Measurements from ENCODE around the gene PGLYRP3. TPM values are rescaled to one million over a fixed set of nuclear protein-coding genes. Genes with fewer than 3 reads are reported as not detected.

The PGLYRP3 gene
- total and polyA plus RNA-seq, 7 donors = not detected

DNA sequence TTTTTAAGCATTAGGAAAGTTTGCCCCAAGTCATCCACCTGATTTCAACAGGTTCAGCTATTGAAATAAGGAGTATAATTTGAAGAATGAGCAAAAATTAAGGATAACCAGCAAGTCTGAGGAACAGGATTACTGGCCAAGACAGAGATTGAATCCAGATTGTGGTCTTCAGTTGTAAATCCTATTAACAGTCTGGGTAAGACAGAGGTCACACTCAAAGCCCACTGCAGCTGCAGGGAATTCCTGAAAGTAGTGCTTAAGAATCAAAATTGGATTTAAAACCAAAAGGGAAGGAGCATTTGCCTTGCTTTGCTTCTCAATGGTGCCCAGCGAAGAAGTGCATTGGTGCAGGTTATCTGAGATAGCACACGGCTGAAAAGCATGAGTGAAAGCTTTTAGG lies 59.7 kb downstream of the PGLYRP3 start:
- WGBS, 3 donors = 34 to 86% (median 51%) methylated on average over 2 of the region's 2 CpGs
- Histone ChIP-seq H3K4me3 (no peak overlapping the region), H3K9me3 (no peaks in the 10 kb centered on the region), H3K27me3 (ENCODE audit: insufficient read depth in 3 of 3, low read length in 2 of 3) (peaks cover 0 to 6% (median 0%) of the 10 kb centered on the region in 3 donors), H3K36me3 (ENCODE audit: insufficient read depth in 1 of 2, low read depth in 1 of 2) (no peaks in the 10 kb centered on the region), H3K27ac (no peak overlapping the region), H3K4me1 (no peaks in the 10 kb centered on the region)
- TF ChIP-seq, protein P1, sequence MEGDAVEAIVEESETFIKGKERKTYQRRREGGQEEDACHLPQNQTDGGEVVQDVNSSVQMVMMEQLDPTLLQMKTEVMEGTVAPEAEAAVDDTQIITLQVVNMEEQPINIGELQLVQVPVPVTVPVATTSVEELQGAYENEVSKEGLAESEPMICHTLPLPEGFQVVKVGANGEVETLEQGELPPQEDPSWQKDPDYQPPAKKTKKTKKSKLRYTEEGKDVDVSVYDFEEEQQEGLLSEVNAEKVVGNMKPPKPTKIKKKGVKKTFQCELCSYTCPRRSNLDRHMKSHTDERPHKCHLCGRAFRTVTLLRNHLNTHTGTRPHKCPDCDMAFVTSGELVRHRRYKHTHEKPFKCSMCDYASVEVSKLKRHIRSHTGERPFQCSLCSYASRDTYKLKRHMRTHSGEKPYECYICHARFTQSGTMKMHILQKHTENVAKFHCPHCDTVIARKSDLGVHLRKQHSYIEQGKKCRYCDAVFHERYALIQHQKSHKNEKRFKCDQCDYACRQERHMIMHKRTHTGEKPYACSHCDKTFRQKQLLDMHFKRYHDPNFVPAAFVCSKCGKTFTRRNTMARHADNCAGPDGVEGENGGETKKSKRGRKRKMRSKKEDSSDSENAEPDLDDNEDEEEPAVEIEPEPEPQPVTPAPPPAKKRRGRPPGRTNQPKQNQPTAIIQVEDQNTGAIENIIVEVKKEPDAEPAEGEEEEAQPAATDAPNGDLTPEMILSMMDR (IDR thresholded peaks at IDR 0.05) = no peak
- ATAC-seq (no peak), DNase-seq (no peak)
- intact Hi-C loops (cut with DNase I) = no loop called here

DNA sequence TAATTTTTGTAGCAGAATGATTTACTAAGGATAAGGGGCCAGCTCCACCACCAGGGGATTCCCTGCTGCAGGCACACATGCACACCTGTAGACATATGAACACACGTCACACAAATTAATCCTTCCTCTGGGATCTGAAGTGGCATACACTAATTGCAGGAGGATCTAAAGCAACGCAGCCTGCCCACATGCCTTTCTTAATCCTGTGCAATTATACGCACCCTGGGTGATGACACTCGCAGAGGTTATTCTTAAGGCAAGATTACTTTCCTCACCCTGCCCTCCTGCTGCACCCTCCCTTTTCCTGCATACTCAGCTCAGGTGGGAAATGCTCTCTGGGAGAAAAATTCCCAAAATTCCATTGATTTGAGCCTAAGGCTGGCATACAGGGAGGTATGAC lies 60.8 kb downstream of the PGLYRP3 start:
- 53 to 64% (median 55%) methylated on average over 4 of the region's 4 CpGs for WGBS, 3 donors
- no peak for ATAC-seq

DNA sequence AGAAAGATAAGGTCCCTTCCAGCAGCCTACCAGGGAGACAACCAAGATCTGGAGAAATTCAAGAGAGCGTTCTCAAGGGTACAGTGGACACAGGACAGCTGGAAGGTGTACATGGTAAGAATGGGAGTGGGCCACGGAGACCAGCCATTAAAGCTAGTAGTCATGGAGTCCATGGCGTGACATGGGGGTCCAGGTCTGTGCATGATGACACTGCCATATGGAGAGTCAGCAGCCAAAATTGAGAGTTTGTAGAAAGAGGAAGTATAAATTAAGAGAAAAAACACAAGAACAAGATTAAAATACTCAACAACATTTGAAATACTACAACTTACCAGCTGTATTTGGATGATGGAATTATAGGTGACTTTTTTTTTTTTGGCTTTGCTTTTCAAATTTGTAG lies 61.2 kb downstream of the PGLYRP3 start:
- H3K36me3 ChIP-seq (ENCODE audit: insufficient read depth in 1 of 2, low read depth in 1 of 2) = no peaks in the 10 kb centered on the region
- TF ChIP-seq, protein P1 (IDR thresholded peaks at IDR 0.05) = no peak
- no peaks in the 10 kb centered on the region for H3K4me1 ChIP-seq
- no peak overlapping the region for H3K27ac ChIP-seq
- H3K27me3 ChIP-seq (ENCODE audit: insufficient read depth in 3 of 3, low read length in 2 of 3) = peaks cover 0 to 5% (median 0%) of the 10 kb centered on the region in 3 donors
- ATAC-seq (no peak), DNase-seq (no peak)
- WGBS, 3 donors = 82 to 93% (median 85%) methylated on average over 3 of the region's 3 CpGs
- intact Hi-C loops (cut with DNase I) = no loop called here
- H3K9me3 ChIP-seq = no peaks in the 10 kb centered on the region
- H3K4me3 ChIP-seq = no peak overlapping the region

More for the DNA sequence above, 60.8 kb downstream of the PGLYRP3 start:
- Histone ChIP-seq H3K4me3 (no peak overlapping the region), H3K4me1 (no peaks in the 10 kb centered on the region), H3K9me3 (no peaks in the 10 kb centered on the region), H3K27ac (no peak overlapping the region), H3K36me3 (ENCODE audit: insufficient read depth in 1 of 2, low read depth in 1 of 2) (no peaks in the 10 kb centered on the region), H3K27me3 (ENCODE audit: insufficient read depth in 3 of 3, low read length in 2 of 3) (peaks cover 0 to 5% (median 0%) of the 10 kb centered on the region in 3 donors)
- DNase-seq = no peak
- intact Hi-C loops (cut with DNase I) = no loop called here
- TF ChIP-seq, protein P1 (IDR thresholded peaks at IDR 0.05) = no peak

DNA sequence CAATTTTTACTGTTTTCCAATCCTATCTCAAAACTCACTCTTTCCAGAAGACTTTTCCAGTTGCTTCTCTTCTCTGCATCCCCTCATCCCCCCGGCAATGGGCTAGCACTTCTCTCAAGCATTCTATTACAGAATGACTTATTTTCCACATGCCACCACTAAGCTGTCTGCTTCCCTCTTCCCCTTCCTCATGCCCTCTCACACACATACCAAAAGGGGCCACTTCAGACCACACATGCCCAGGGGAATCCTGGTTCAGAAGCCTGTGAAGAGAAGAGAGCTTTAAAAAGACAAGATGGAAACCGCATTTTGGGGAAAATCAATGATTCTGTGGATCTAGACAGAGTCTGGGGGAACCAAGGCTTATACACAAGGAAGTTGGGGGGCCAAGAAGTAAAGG lies 61.7 kb downstream of the PGLYRP3 start:
- no peaks in the 10 kb centered on the region for H3K36me3 ChIP-seq (ENCODE audit: insufficient read depth in 1 of 2, low read depth in 1 of 2)

More for the DNA sequence above, 61.7 kb downstream of the PGLYRP3 start:
- no peaks in the 10 kb centered on the region for H3K4me1 ChIP-seq
- no peaks in the 10 kb centered on the region for H3K9me3 ChIP-seq
- peaks cover 0 to 5% (median 0%) of the 10 kb centered on the region in 3 donors for H3K27me3 ChIP-seq (ENCODE audit: insufficient read depth in 3 of 3, low read length in 2 of 3)
- DNase-seq (no peak), ATAC-seq (no peak)
- no peak overlapping the region for H3K27ac ChIP-seq
- no peak overlapping the region for H3K4me3 ChIP-seq
- WGBS, 3 donors = 81 to 86% (median 82%) methylated on average over 2 of the region's 2 CpGs
- TF ChIP-seq, protein P1 (IDR thresholded peaks at IDR 0.05) = no peak
- intact Hi-C loops (cut with DNase I) = no loop called here
